Activated CD8-positive, alpha-beta T cell treated with anti-CD3 and anti-CD28 coated beads, Interleukin-2, amount 10 ng/mL, durations not matched to agents 7 days and 5 days (primary cell): ENCODE measurements around the gene SBK2. TPM values are rescaled to one million over a fixed set of nuclear protein-coding genes. Genes with fewer than 3 reads are reported as not detected.
"Not testable (repeated sequence)": the region's sequence is repeated elsewhere in the genome, so short reads cannot be mapped to it uniquely, and the experiment has no call there.

Source experiments
- ATAC-seq: fragments of 150-1000 bp; cut with Tn5 transposase; one replicate; pipeline ENCODE4 v1.10.0; 2021; ENCODE audit warnings: moderate library complexity
- CTCF ChIA-PET: fragments of 350-600 bp; sonication (Branson Sonifier 250); formaldehyde crosslinking; loops from one replicate; lab custom pipeline; 2021; ENCODE audit warnings: antibody characterized with exemption; lab: Charles Lee
- POLR2A ChIA-PET: fragments of 350-600 bp; sonication (Branson Sonifier 250); formaldehyde crosslinking; loops from one replicate; lab custom pipeline; 2021; ENCODE audit warnings: antibody characterized with exemption; lab: Charles Lee
- DNase-seq: peaks from one replicate; pipeline ENCODE4 v3.0.0-alpha.2; 2020
- H3K27ac Mint-ChIP-seq: one replicate; pipeline ENCODE4 v1.8.0; 2021; ENCODE audit warnings: mild to moderate bottlenecking, mixed read lengths
- H3K27me3 Mint-ChIP-seq: one replicate; pipeline ENCODE4 v1.8.0; 2021; ENCODE audit warnings: low read depth, mixed read lengths
- H3K36me3 Mint-ChIP-seq: one replicate; pipeline ENCODE4 v1.8.0; 2021; ENCODE audit warnings: low read depth, mixed read lengths
- H3K4me1 Mint-ChIP-seq: one replicate; pipeline ENCODE4 v1.8.0; 2021; ENCODE audit warnings: low read depth, mixed read lengths
- H3K4me3 Mint-ChIP-seq: one replicate; pipeline ENCODE4 v1.8.0; 2021; ENCODE audit warnings: mild to moderate bottlenecking, mixed read lengths
- H3K9me3 Mint-ChIP-seq: one replicate; pipeline ENCODE4 v1.8.0; 2022; ENCODE audit warnings: mixed read lengths; ENCODE audit not compliant: insufficient read depth
- total RNA-seq, 2 experiments: library from RNA; stranded (reverse); gene quantifications; one replicate each; pipeline ENCODE4 v1.2.3, GENCODE V29; 2021

The SBK2 gene
- total RNA-seq, 2 experiments from 2014 or later, result not detected

GRCh38 chr19:55542292-55542855, 5.4 kb upstream of the SBK2 start:
- no peak for DNase-seq
- ATAC-seq, result no peak
- ChIA-PET POLR2A (no interaction called here), CTCF (no interaction called here)
- no peak overlapping the region for H3K4me3 Mint-ChIP-seq
- H3K4me1 Mint-ChIP-seq, result no peaks in the 10 kb centered on the region
- H3K27ac Mint-ChIP-seq, result no peak overlapping the region
- peaks cover 2% of the 10 kb centered on the region for H3K27me3 Mint-ChIP-seq
- no peaks in the 10 kb centered on the region for H3K36me3 Mint-ChIP-seq
- H3K9me3 Mint-ChIP-seq, result no peaks in the 10 kb centered on the region

- Mint-ChIP-seq H3K27me3 (no peaks in the 10 kb centered on the region), H3K4me3 (no peak overlapping the region), H3K36me3 (no peaks in the 10 kb centered on the region), H3K9me3 (no peaks in the 10 kb centered on the region), H3K27ac (no peak overlapping the region), H3K4me1 (no peaks in the 10 kb centered on the region)
- ATAC-seq (no peak), DNase-seq (no peak)
- POLR2A ChIA-PET, result no interaction called here
- CTCF ChIA-PET, result no interaction called here
These were observed 4.2 kb upstream of the SBK2 start for GRCh38 chr19:55541091-55541490.

- no peak for ATAC-seq
- H3K9me3 Mint-ChIP-seq, result no peaks in the 10 kb centered on the region
These were observed 3.7 kb upstream of the SBK2 start for GRCh38 chr19:55540619-55541018.

GRCh38 chr19:55539090-55539984, 2.4 kb upstream of the SBK2 start:
- POLR2A ChIA-PET, result no interaction called here
- Mint-ChIP-seq H3K4me1 (no peaks in the 10 kb centered on the region), H3K9me3 (no peaks in the 10 kb centered on the region), H3K27me3 (no peaks in the 10 kb centered on the region), H3K36me3 (no peaks in the 10 kb centered on the region), H3K4me3 (no peak overlapping the region), H3K27ac (no peak overlapping the region)
- no peak for DNase-seq
- CTCF ChIA-PET, result no interaction called here
- no peak for ATAC-seq

More at GRCh38 chr19:55540619-55541018, 3.7 kb upstream of the SBK2 start:
- ChIA-PET CTCF (no interaction called here), POLR2A (no interaction called here)
- no peak overlapping the region for H3K4me3 Mint-ChIP-seq
- H3K36me3 Mint-ChIP-seq, result no peaks in the 10 kb centered on the region
- H3K27ac Mint-ChIP-seq, result no peak overlapping the region
- H3K4me1 Mint-ChIP-seq, result no peaks in the 10 kb centered on the region
- no peak for DNase-seq
- H3K27me3 Mint-ChIP-seq, result no peaks in the 10 kb centered on the region

GRCh38 chr19:55538132-55538531, 1.2 kb upstream of the SBK2 start:
- no peaks in the 10 kb centered on the region for H3K9me3 Mint-ChIP-seq
- H3K27ac Mint-ChIP-seq, result no peak overlapping the region
- POLR2A ChIA-PET, result no interaction called here
- DNase-seq, result no peak
- H3K4me1 Mint-ChIP-seq, result no peaks in the 10 kb centered on the region
- H3K36me3 Mint-ChIP-seq, result no peaks in the 10 kb centered on the region
- no peak for ATAC-seq
- no peaks in the 10 kb centered on the region for H3K27me3 Mint-ChIP-seq
- CTCF ChIA-PET, result no interaction called here
- H3K4me3 Mint-ChIP-seq, result no peak overlapping the region

GRCh38 chr19:55537741-55538111, 793 bp upstream of the SBK2 start:
- ATAC-seq (no peak), DNase-seq (no peak)
- H3K4me3 Mint-ChIP-seq, result no peak overlapping the region
- H3K27ac Mint-ChIP-seq, result no peak overlapping the region
- ChIA-PET POLR2A (no interaction called here), CTCF (no interaction called here)
- H3K36me3 Mint-ChIP-seq, result no peaks in the 10 kb centered on the region
- H3K9me3 Mint-ChIP-seq, result no peaks in the 10 kb centered on the region
- no peaks in the 10 kb centered on the region for H3K27me3 Mint-ChIP-seq
- no peaks in the 10 kb centered on the region for H3K4me1 Mint-ChIP-seq

- ATAC-seq (no peak), DNase-seq (no peak)
- Mint-ChIP-seq H3K27me3 (no peaks in the 10 kb centered on the region), H3K36me3 (no peaks in the 10 kb centered on the region), H3K9me3 (no peaks in the 10 kb centered on the region), H3K4me1 (no peaks in the 10 kb centered on the region), H3K4me3 (no peak overlapping the region), H3K27ac (no peak overlapping the region)
- ChIA-PET CTCF (interaction anchor here (1.7 kb wide), 1 partner anchor 32 kb away, joined by 5 read pairs; no protein-coding TSS in a partner anchor), POLR2A (no interaction called here)
These were observed 567 bp downstream of the SBK2 start for GRCh38 chr19:55536366-55536765.

- Mint-ChIP-seq H3K4me1 (no peaks in the 10 kb centered on the region), H3K27ac (no peak overlapping the region), H3K27me3 (no peaks in the 10 kb centered on the region), H3K4me3 (no peak overlapping the region), H3K9me3 (no peaks in the 10 kb centered on the region), H3K36me3 (no peaks in the 10 kb centered on the region)
- ChIA-PET CTCF (interaction anchor here (1.7 kb wide), 1 partner anchor 32 kb away, joined by 5 read pairs; no protein-coding TSS in a partner anchor), POLR2A (no interaction called here)
- no peak for ATAC-seq
- no peak for DNase-seq
These were observed 975 bp downstream of the SBK2 start for GRCh38 chr19:55535965-55536350.

GRCh38 chr19:55535173-55535964, 1.6 kb downstream of the SBK2 start:
- Mint-ChIP-seq H3K4me1 (no peaks in the 10 kb centered on the region), H3K9me3 (no peaks in the 10 kb centered on the region), H3K36me3 (no peaks in the 10 kb centered on the region), H3K27ac (no peak overlapping the region), H3K27me3 (no peaks in the 10 kb centered on the region), H3K4me3 (no peak overlapping the region)
- CTCF ChIA-PET, result interaction anchor here (1.7 kb wide), 1 partner anchor 31 kb away, joined by 5 read pairs; no protein-coding TSS in a partner anchor
- DNase-seq (no peak), ATAC-seq (no peak)
- POLR2A ChIA-PET, result interaction anchor here (0.9 kb wide), 1 partner anchor 46 kb away, joined by 5 read pairs; no protein-coding TSS in a partner anchor

- H3K4me3 Mint-ChIP-seq, DNase-seq, H3K27me3 Mint-ChIP-seq, CTCF ChIA-PET, H3K4me1 Mint-ChIP-seq, H3K9me3 Mint-ChIP-seq, H3K27ac Mint-ChIP-seq, ATAC-seq, H3K36me3 Mint-ChIP-seq: not testable (repeated sequence)
- POLR2A ChIA-PET, result interaction anchor here (0.9 kb wide), 1 partner anchor 47 kb away, joined by 5 read pairs; no protein-coding TSS in a partner anchor
These were observed 2.7 kb downstream of the SBK2 start for GRCh38 chr19:55534280-55534679.

- DNase-seq, result no peak
- no peak overlapping the region for H3K27ac Mint-ChIP-seq
- no peak overlapping the region for H3K4me3 Mint-ChIP-seq
- CTCF ChIA-PET, result no interaction called here
- ATAC-seq, result no peak
- H3K27me3 Mint-ChIP-seq, result no peaks in the 10 kb centered on the region
- H3K4me1 Mint-ChIP-seq, result no peaks in the 10 kb centered on the region
- H3K36me3 Mint-ChIP-seq, result no peaks in the 10 kb centered on the region
- no peaks in the 10 kb centered on the region for H3K9me3 Mint-ChIP-seq
- POLR2A ChIA-PET, result no interaction called here
These were observed 5.9 kb downstream of the SBK2 start for GRCh38 chr19:55530996-55531395.
